HG03097 (cell line): ENCODE data around the gene KIF20A.
"Not testable (repeated sequence)": the region's sequence is repeated elsewhere in the genome, so short reads cannot be mapped to it uniquely, and the experiment has no call there.

Experiments
- ATAC-seq: cut with Tn5 transposase; IDR thresholded peaks from one replicate; pipeline ENCODE4 v1.9.1; 2021; ENCODE audit not compliant: unreplicated experiment, low FRiP score

The KIF20A gene

GRCh38 chr5:138182808-138183207 lies 3.9 kb downstream of the KIF20A start:
- no peak for ATAC-seq

DNA sequence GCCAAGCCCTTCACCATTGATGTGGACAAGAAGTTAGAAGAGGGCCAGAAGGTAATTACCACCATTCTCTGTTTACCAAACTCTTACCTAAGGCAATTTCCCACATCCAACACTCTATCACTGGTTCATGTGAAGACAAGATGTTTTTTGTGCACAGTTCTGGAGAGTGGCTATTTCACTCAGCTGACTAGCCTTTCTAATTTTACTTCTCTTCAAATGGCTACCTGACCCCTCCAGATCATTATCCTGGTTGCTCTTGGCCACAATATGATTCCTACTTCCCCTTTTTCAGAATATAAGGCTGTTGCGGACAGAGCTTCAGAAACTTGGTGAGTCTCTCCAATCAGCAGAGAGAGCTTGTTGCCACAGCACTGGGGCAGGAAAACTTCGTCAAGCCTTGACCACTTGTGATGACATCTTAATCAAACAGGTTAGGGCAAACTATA lies 7.1 kb downstream of the KIF20A start:
- ATAC-seq, result no peak

DNA sequence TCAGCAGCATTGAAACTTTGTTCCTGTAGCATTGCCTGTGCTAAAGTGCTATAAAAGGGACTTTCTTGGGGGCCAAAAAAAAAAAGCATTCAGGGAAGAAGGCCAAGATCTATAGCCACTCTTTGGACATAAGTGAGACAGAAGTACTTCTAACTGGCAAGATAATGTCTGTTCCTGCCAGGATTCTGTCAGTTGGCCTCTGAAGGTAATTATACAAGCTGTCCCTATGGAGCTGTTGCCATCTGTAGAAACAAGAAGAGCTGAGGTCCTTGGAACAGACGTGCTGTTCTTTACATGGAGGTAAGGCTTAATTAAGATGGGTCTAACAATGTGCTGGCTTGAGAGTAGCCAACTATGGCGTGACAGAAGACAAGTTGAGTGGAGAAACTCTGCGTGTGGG lies 9.7 kb downstream of the KIF20A start:
- ATAC-seq, result no peak

GRCh38 chr5:138192826-138193225 lies 13.9 kb downstream of the KIF20A start:
- ATAC-seq, result no peak

GRCh38 chr5:138193859-138194258 lies 14.9 kb downstream of the KIF20A start:
- not testable (repeated sequence) for ATAC-seq

DNA sequence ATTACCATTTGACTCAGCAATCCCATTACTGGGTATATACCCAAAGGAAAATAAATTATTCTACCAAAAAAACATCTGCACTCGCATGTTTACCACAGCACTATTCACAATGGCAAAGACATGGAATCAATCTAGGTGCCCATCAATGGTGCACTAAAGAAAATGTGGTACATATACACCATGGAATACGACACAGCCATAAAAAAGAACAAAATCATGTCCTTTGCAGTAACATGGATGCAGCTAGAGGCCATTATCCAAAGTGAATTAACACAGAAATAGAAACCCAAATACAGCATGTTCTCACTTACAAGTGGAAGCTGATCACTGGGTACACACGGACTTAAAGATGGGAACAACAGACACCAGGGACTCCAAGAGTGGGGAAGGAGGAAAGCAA lies 32.1 kb downstream of the KIF20A start:
- ATAC-seq, result no peak

DNA sequence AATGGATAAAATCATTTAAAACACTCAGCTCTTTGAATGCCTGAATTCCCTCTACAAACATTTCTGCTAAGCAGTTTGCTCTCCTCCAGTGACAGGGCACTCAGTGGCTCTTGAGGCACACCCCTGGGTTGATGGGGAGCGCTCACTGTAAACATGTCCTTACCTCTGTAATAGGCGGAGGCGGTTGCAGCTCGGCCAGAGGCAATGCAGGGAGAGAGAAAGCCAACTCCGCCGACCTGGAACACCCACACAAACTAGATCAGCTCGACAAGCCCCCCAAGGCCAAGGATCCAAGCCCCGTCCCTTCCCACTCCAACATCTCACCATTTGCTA lies 33.9 kb downstream of the KIF20A start:
- ATAC-seq, result no peak

DNA sequence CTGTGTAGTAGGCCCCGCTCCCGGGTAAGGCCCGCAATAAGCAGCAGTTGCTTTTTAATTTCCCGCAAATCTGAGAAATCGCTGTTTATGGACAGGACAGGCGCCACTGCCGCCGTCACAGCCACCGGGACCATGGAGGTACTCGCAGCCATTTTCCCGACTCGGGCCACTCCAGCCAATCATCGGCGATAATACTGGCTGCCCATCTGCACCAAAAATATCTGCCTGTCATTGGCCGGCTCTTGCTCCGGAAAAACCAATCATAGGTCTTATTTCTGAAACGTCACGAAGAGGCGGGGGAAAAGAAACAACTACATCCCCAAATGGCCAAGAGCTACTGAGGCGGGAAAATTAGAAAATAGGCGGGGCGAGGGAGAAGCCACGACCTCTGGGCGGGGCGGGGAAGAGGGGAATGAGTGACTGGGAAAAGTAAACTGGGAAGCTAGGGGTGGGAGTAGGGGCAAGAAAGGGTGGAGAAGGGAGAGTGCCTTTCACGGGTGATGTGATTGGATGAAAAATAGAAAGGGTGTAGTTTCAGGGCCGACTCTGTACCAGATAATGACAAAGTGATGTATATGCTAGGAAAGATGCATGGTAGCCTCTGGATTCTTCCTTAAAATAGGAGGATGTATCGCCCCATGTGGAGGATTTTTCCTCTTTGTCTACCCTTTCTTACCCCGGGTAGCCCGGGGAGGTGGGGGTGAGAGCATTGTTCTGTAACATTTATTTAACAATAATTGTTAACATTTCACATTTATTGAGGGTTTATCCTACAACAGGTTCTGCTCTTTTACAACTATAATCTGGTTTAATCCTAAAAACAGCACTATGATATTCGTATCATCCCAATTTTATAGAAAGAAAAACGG lies 34.5 kb downstream of the KIF20A start, which contains the start of gene CDC23:
TSS of gene CDC23 (minus strand) at position 163 of the 869 bp plus-strand sequence. CDS start at position 152, 11 bp downstream.
- peak; percentile 92 for ATAC-seq

DNA sequence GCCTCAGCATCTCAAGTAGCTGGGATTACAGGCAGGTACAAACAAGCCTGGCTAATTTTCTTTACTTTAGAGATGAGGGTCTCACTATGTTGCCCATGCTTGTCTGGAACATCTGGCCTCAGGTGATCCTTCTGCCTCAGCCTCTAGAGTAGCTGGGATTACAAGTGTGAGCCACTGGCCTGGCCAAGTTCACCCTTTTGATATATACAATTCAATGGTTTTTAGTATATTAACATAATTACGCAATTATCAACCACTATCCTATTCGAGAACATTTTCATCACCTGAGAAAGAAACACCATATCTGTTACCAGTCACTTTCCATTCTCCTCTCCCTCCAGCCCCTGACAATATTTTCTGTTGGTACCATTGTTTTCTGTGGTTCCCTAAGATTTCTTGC lies 37.9 kb downstream of the KIF20A start:
- ATAC-seq, result no peak

GRCh38 chr5:138223532-138223931 lies 44.6 kb downstream of the KIF20A start:
- no peak for ATAC-seq

GRCh38 chr5:138224712-138225111 lies 45.8 kb downstream of the KIF20A start:
- ATAC-seq, result no peak

DNA sequence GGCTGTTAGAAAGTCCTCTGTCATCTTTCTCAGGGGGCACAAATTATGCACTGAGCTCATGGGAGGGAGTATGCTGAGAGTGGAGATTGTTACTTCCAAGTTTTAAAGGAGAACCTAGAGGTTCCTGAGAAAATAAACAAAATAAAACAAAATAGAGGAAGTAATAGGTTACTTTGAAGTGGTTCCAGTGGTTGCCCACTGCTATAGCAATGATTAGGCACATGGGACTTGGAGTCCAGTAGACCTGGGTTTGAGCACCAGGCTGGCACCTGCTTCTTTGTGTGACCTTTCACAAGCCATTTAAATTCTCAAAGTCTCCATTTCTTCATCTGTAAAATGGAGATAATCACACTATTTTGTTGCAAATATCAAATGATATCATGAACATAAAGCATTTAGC lies 48.0 kb downstream of the KIF20A start:
- no peak for ATAC-seq

GRCh38 chr5:138229387-138229786 lies 50.5 kb downstream of the KIF20A start:
- ATAC-seq, result no peak

DNA sequence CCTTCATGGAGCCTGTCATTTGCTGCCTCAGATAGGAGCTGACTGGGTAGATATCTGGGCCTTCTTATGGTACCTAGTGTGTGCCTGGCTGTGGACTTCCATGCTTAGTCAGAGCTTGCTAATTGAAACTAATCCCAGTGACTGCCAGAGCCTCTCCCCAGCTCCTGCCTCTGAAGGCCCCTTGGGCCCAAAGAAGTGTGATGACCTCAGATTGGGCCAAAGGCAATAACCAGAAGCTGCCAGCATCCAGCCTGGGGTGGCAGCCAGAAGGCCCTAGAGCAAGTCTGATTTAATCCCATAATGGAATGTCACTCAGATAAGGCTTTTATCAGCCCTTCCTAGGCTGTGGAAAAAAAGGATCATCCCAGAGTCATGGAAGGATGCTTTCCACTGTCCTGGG lies 51.3 kb downstream of the KIF20A start:
- no peak for ATAC-seq

DNA sequence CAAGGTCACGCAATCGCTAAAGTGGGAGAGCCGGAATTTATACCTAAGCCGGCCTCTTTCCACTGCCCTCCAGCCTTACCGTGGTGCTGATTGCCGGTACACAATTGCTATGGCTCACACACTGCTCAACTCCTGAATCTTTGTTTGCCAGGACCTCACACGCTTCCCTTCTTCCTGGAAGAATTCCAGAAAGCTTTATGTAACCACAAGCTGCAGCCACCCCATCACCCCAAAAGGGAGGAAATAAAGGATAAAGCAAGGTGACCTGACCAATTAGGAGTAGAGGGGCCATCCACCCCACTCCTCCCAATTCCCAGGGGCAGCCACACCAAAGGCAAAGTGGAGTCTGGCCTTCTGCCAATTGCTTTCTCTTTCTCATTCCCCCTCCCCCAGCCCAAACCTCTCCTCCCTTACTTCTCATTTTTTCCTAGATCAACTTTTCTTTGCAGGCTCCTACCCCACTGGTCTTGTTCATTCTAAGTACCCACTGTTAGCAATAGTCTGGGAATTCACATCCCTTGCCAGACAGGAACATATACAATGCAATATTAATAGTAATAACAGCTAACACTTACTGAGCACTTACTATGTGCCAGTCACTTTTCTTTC lies 52.2 kb downstream of the KIF20A start:
- no peak for ATAC-seq

DNA sequence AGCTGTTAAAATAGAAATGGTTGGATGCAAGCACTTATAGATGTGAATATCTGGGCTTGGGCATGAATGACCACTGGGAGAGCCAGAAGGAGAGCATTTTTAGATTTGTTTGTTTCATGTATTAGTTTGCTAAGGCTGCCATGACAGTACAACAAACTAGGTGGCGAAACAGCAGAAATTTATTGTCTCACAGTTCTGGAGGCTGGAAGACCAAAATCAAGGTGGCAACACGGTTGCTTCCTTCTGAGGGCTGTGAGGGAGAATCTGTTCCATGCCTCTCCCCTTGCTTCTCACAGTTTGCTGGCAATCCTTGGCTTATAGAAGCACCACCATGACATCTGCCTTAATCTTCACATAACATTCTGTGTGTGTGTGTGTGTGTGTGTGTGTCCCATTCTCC lies 54.4 kb downstream of the KIF20A start:
- ATAC-seq, result no peak

GRCh38 chr5:138234651-138235050 lies 55.7 kb downstream of the KIF20A start:
- ATAC-seq, result no peak
